ENCODE data around the gene LPGAT1.

DNA sequence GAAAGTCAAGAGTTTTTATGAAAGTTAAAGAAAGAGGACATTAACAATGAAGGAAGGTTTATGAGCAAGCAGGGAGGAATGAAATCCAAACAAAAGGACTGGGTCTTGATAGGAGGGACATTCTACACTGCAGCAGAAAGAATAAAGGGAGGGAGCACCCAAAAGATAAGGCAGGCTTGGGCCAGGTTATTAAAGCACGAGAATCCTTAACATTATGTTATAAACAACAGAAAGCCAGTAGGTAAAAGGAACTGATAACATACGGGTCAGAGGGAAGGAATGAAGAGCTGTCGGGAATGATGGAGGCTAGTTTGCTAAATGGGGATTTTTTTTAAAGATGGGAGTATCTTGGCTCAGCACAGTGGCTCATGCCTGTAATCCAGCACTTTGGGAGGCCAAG lies 19.4 kb downstream of the LPGAT1 start:
- TF ChIP-seq, protein P1, sequence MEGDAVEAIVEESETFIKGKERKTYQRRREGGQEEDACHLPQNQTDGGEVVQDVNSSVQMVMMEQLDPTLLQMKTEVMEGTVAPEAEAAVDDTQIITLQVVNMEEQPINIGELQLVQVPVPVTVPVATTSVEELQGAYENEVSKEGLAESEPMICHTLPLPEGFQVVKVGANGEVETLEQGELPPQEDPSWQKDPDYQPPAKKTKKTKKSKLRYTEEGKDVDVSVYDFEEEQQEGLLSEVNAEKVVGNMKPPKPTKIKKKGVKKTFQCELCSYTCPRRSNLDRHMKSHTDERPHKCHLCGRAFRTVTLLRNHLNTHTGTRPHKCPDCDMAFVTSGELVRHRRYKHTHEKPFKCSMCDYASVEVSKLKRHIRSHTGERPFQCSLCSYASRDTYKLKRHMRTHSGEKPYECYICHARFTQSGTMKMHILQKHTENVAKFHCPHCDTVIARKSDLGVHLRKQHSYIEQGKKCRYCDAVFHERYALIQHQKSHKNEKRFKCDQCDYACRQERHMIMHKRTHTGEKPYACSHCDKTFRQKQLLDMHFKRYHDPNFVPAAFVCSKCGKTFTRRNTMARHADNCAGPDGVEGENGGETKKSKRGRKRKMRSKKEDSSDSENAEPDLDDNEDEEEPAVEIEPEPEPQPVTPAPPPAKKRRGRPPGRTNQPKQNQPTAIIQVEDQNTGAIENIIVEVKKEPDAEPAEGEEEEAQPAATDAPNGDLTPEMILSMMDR (IDR thresholded peaks at IDR 0.05; ENCODE audit: insufficient read depth, low read length): no peak
- TF ChIP-seq GABPA (IDR thresholded peaks at IDR 0.05; ENCODE audit: low read depth) (no peak), POLR2AphosphoS5 (IDR thresholded peaks at IDR 0.05; ENCODE audit: low read depth) (no peak)

Data from HL-60 (cell line).